NCI-H1417 treated with DMSO at 0.1 percent for 48 hours (cell line): ENCODE data around the gene GNAT1.
"Not testable (repeated sequence)": the region's sequence is repeated elsewhere in the genome, so short reads cannot be mapped to it uniquely, and the experiment has no call there.

ENCODE experiments used
- DNase-seq: peaks from one replicate; lab custom pipeline; 2025; lab: John Stamatoyannopoulos, UW

Gene GNAT1

DNA sequence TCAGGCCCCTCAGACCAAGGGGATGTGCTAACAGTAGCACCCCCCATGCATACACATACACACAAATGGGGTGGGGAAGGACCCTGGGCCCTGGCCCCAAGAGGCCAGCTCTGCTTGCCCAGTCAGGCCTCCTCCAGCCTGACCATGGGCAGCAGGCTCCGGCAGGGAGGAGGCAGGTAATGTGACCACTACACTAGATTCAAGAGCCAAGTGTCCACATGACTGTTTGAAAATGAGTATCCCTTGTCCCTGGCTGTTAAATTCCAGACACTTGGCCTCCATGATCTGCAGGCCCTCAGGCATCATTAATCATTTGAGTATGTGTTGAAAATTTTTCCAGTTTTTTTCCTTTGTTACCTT lies 30.7 kb downstream of the GNAT1 start:
- DNase-seq: no peak

- DNase-seq: no peak
Measured at GRCh38 chr3:50224639-50225038, 33.2 kb downstream of the GNAT1 start.

- DNase-seq: no peak
Measured at GRCh38 chr3:50226888-50227389, 35.5 kb downstream of the GNAT1 start.

DNA sequence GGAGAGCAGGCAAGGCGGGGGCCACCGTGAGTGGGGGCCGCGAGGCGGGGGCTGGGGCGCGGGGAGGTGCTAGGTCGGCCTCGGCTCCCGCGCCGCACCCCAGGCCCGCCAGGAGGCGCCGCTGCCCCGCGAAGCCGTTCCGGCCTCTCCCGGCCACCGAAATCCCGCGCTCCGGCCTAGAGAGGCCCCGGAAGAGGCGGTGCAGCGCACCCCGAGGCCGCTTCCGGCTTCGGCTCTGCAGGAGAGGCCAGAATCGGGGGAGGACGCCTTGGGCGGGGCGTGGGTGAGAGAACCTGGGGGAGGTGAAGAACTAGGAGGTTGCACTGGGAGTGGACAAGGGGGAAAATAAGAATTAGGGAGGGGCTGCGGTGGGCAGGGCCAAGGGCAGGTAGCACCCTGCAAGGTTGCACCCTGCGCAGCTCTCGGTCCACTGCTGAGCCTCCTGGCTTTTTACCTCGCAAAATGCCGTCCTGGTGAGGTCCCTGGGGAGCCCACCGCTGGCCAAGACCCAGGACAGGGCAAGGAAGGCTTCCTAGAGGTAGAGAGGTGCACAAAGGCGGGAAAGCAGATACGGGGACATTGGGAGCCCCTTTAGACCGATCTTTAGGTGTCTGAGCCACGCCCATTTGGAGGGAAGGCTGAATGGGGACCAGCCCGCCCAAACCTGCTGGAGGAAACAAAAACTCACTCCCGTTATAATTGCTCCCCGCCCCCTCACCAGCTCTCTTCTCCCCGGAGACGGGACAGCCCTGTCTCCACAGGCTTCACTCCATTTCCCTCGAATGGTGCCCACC lies 36.2 kb downstream of the GNAT1 start:
- peak; percentile 45 for DNase-seq

- not testable (repeated sequence) for DNase-seq
Measured at GRCh38 chr3:50228184-50228763, 36.9 kb downstream of the GNAT1 start.

GRCh38 chr3:50229490-50229889 lies 38.1 kb downstream of the GNAT1 start:
- DNase-seq: no peak

- DNase-seq: no peak
Measured at GRCh38 chr3:50230104-50230793, 38.8 kb downstream of the GNAT1 start.

- no peak for DNase-seq
Measured at GRCh38 chr3:50230794-50231125, 39.4 kb downstream of the GNAT1 start.

DNA sequence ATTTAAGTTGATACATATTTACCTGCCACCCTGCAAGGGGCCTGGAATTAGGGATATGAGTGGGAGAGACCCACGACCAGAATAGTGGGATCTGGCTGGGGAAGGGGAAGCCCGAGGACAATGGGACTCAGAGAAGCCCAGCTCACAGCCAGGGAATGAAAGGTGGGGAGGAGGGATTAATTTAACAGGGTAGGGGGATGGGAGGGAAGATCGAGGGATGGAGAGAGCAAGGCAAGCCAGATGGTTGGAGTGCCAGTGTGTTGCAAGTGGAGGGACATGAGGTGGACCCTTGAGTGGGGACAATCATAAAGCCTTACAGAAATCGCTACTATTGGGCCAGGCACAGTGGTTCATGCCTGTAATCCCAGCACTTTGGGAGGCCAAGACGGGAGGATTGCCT lies 40.2 kb downstream of the GNAT1 start:
- no peak for DNase-seq

DNA sequence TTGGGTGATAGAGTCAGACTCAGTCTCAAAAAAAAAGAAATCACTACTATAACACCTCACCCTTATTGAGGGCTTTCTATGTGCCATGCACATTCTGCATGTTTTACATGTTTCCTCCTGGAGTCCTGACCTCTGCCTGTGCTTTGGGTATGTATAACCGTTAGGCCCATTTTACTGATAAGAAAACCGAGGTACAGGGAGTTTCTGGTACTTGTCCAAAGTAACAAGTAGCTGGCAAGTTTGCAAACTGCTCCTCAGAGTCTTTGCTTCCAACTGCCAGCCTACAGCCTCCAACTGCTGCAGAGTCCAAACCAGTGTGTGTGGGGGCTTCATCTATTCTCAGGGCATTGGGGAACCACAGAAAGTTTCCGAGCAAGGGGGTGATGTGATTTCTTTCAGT lies 40.9 kb downstream of the GNAT1 start:
- DNase-seq: no peak

GRCh38 chr3:50233176-50233575 lies 41.8 kb downstream of the GNAT1 start:
- DNase-seq: no peak

DNA sequence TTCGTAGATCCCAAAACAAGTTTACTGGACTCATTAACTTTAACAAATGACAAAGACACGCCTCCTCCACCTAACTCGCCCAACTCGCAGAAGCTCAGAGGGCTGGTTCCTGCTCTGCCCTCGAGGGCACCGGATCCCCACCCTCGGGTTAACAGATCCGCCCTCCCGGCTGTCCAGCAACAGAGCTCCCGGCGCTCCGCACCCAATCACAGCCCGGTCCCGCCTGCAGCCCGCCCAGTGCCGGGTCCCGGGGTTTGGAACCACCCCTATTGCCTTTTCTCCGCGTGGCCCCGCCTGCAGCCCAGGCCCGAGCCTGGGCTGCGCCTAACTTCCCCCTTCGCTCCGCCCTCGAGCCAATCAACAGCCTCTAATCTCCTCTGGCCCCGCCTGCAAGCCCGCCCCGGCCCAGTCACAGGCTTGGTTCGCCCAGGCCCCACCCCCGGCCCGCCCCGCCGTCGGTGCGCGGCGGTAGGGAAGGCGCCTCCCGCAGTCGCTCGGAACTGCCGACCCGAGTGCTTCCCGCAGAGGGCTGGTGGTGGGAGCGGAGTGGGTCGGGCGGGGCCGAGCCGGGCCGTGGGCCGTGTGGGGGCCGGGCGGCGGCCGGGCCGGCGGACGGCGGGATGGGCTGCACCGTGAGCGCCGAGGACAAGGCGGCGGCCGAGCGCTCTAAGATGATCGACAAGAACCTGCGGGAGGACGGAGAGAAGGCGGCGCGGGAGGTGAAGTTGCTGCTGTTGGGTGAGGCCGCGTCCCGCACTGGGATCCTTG lies 44.5 kb downstream of the GNAT1 start, which contains the start of gene GNAI2:
TSS of gene GNAI2 (plus strand) at position 489 of the 768 bp plus-strand sequence. CDS start at position 621, 132 bp downstream.
- DNase-seq: peak; percentile 78

DNA sequence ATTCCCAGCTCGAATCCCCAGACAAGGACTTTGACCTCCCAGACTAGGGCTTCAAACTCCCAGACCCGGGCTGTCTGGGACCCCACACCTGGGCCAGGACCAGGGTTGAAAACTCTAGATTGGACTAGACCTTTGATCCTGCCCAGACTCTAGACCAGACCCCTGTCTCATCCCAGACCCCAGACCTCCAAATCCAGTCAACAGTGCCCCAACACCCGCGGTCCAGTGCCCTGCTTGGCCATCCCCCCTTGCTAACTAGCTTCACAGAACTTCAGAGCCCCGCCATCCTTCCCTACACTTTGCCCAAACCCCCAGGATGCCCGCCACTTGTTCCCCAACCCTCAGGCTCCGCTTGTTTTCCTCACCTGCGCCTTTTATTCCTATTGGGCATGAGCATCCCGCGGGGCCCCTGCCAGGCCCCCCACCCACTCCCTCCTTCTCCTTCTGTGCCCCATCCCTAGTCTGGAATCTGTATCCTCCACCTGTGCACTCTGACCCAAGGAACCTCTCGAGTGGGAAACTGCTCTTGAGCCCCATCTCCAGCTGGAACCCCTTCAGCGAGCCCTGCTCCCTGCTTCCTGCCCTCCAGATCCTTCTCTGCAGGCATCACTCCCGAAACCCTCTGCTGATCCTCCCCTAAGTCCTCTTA lies 45.2 kb downstream of the GNAT1 start:
- no peak for DNase-seq

DNA sequence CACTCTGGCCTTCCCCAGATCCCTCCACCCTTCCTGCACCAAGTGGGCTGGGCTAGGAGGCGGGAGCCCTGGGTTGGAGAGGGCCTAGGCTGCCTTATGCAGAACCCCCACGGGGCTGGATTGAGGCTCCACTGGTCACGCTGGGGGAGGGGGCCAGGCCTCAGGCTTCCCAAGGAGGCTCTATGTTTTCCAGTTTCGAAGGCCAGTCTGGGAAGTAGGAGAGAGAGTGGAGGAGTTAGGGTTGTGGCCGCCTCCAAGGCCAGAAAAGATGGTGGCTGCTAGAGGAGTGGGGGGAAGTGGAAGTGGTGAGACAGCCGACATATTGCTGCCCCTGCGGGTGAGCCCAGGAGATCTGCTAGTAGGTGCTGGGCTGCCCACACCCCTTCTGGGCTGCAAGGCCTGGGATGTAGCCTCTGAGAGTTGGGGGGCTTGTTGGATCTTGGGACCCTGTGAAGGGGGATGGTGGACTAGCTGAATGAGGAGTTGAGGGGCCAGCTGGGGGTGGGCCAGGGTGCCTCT lies 45.8 kb downstream of the GNAT1 start:
- no peak for DNase-seq

DNA sequence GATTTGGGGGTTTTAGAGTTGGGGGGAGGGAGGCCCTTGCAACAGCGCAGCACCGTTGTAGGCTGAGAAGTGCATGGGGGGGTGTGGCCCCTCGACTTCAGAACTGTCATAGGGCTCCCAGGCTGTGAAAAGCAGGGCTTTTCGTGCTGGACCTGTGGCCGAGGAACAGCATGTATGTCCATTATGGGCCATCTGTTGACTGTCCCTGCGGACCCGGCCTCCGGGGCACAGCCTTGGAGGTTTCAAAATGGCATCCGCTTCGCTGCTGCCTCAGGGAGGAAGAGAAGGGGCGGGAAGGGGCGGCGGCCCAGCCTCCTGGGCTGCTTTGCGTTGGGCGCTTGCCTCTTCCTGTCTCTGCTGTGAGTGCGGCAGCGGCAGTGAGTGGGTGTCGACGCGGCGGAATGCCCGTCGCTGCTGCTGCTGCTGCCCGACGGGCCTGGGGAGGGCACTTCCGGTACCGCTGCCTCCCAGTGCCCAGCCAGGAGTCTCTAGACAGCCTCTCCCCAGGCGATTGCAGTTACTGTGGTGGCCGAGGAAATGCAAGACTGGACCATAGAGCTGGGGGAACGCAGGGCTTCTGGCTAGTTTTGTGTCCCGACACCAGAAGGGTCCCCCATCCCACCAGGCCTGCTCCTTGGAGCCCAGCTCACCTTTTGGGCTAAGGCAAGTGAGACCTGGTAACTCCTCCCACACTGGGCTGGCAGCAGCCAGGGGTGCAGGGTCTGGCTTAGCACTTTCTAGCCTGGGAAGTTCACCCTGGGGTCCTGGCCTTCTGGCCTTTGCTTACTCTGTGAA lies 46.5 kb downstream of the GNAT1 start:
- DNase-seq: no peak

DNA sequence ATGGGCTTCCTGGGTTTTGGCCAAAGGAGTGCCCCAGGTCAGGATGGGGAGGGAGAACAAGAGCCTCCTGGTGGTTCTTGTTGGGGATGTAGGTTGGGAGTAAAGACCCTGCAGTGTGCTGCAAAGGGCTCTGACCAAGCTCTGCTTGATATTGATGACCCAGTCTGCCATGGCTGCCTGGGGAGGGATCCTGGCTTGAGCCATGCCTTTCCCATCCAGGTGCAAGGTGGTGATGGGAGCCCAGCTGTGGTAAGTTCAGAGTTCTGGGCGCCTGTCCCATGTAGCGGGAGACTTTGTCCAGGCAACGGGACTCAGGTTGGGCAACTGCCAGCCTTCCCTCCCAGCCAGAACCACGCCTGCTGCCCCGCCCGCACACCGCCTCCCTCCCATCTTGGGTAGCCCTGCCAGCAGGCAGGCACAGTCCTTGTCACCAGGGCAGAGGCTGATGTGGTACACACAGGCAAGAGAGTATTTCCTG lies 47.2 kb downstream of the GNAT1 start:
- no peak for DNase-seq

DNA sequence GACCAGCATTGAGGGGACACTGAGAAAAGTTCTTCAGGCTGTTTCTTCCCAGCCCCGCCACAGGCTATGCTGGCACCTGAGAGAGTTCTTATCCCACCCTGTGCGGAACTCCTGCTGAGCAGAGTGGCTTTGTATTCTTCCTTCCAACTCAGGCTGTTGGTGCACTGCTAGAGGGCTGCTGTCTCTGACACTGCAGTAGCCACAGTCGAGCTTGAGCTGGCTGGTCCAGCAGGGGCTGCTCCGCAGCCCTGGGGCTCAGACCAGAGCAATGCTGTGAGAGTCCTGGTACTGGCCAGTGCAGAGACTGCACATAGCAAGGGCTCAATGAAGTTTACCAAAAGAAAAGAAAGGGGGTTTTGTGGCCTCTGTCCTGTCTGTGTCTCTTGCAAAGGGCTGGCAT lies 48.2 kb downstream of the GNAT1 start:
- no peak for DNase-seq

DNA sequence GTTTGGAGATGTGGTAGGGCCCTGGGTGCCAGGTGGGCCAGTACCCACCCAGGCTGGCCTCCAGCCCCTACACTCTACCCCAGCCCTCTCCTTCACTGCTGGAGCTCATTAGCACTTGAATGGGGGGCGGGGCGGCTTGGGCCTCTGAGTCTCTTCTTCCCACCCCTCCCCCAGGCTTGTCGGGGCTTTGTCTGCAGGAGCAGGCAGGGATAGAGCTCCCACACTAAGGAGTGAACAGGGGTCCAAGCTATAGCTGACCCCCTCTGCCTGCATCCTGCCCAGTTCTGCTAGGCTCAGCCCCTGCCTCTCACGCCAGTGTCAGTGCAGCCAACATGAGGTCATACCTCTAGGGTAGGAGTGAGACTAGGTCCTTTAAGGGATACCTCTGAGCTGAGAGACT lies 49.8 kb downstream of the GNAT1 start:
- DNase-seq: no peak

- DNase-seq: no peak
Measured at GRCh38 chr3:50241713-50242380, 50.4 kb downstream of the GNAT1 start.

DNA sequence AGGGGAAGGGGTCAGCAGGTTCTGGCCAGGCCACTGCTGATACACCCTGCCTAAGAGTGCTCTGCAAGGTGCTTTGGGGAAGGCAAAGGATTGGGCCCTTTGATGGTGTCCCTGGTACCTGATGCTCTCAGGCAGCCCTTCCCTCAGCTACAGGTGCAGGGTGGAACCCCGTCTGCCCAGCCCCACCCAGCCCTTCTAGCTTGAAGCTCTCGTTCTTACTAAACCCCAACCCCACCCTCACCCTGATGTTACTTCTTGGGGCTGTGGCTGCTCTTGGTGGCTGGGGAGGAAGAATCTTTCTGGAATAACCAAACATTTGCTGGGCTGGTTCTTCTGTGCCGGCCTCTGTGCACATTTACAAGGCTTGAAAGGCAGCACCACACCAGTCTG lies 51.0 kb downstream of the GNAT1 start:
- no peak for DNase-seq
